ENCODE measurements around the gene ECHS1. TPM values are rescaled to one million over a fixed set of nuclear protein-coding genes. Genes with fewer than 3 reads are reported as not detected.

ECHS1 gene
- total and polyA plus RNA-seq, 2 experiments from 2014 or later: 92.1 to 127 TPM

GRCh38 chr10:133361773-133362441 is 11.2 kb downstream of the ECHS1 start (continued):
- TF ChIP-seq ZNF462 (CRISPR knock-in tag; IDR thresholded peaks at IDR 0.05) (no peak), NANOG (IDR thresholded peaks at IDR 0.05; ENCODE audit: borderline replicate concordance) (no peak), EZH2phosphoT487 (IDR thresholded peaks at IDR 0.05; ENCODE audit: unreplicated experiment) (no peak), JUNB (IDR thresholded peaks at IDR 0.05; ENCODE audit: unreplicated experiment) (no peak), STAT1 (IDR thresholded peaks at IDR 0.05; ENCODE audit: unreplicated experiment) (no peak), CTCF (conservative IDR thresholded peaks at IDR 0.05; ENCODE audit: low read depth in 2 of 2) (no peak), ZNF331 (CRISPR knock-in tag; IDR thresholded peaks at IDR 0.05; ENCODE audit: low read depth) (no peak), POLR2AphosphoS5 (IDR thresholded peaks at IDR 0.05; ENCODE audit: low read depth) (no peak), CREB1 (CRISPR knock-in tag; IDR thresholded peaks at IDR 0.05; ENCODE audit: low read depth) (no peak), EZH2 (IDR thresholded peaks at IDR 0.05; ENCODE audit: low read depth, unreplicated experiment) (no peak), ETS1 (IDR thresholded peaks at IDR 0.05) (no peak)

All from GM23338 (cell line).